Raji (cell line): ENCODE measurements around the gene BCAS3.

Experiments
- POLR2A ChIP-seq: IDR thresholded peaks from 2 replicates; pipeline ENCODE4 v1.6.1; 2011; ENCODE audit warnings: low read depth, low read length, control low read depth; ENCODE audit not compliant: insufficient read depth

BCAS3 gene

DNA sequence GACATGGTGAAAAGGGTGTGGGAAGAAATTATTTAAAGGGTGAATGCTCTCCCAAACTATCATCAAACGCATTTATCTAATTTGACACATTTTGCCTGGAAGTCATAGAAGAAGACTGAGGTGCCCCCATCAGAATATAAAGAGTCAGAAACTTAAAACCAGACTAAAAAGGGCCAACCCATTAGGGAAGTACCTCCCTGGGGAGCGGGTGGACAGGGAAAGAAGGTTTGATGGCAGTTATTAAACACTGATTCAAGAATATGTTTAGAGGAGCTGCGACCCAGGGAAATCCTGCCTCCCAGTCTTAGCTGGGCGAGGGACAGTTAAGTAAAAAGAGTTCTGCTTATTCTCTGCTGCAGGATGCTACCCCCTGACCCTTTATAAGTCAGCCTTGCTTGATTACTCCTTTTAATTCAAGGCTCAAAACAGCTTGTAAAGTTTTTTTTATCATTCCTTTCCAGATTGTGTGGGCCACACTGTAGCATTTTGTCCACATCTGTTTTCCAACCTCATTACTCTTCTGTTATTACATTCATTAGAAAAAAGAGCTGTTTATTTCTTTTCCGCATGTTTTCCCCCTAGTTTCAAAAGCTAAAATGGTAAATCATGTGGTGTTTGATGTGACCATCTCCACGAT lies 583.5 kb downstream of the BCAS3 start:
- TF ChIP-seq POLR2A: no peak

DNA sequence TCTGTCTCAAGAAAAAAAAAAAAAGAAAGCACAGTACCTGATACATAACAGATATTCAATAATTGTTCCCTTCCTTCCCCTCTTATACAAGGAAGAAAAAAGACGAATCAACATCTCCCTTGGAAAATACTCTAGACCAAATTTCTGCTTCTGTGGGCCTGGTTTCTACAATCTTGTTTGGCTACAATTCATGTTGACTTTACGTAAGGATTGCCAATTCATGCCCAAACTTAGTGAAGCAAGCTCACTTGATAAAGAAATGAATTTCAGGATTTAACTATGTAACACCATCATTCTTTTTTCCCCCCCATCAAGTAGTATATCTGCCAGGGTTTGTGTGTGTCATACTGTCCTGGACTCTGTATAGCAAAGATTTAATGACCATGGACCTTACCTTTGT lies 587.7 kb downstream of the BCAS3 start:
- no peak for TF ChIP-seq POLR2A

DNA sequence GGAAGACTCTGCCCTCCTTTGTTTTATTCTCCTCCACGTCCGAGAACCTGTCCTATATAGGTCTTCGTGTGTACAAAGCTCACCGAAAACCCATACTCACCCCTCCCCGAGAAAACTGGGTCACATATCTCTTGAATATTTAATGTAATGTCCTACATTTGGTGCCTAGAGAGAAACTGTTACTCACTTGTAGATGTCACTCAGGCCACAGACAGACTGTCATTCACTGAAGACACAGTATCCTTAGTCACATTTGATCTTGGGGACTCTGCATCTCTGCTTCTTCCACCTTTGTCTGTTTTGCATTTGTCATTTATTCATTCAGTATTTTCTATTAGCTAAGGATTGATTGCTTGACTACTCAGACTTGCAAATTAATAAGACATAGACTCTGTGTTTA lies 590.2 kb downstream of the BCAS3 start:
- no peak for TF ChIP-seq POLR2A

DNA sequence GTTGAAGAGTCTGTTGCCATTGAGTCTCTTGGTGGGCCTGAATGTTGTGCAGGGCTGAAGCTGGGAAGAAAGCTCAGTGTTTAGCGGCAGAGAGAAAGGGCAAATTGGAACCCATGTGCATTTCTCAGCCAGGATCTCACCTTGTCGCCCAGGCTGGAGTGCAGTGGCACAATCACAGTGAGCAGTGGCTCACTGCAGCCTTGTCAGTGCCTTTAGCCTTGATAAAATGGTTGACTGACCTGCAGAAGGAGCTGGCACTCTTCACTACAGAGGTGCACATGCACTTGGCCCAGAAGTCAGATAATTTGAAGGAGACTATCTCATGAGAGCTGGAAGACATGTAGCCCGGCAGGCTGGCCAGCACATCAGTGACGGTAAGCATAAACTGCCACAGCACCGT lies 597.7 kb downstream of the BCAS3 start:
- TF ChIP-seq POLR2A: no peak

DNA sequence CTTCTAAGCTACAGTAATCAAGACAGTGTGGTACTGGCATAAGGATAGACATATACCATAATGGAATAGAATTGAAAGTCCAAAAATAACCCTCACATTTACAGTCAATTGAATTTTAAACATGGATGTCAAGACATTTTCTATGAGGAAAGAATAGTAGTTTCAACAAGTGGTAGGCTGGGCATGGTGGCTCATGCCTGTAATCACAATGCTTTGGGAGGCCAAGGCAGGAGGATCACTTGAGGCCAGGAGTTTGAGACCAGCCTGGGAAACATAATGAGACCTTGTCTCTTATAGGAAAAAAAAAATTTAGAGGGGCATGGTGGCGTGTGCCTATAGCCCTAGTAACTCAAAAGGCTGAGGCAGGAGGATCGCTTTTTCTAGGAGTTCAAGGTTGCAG lies 599.2 kb downstream of the BCAS3 start:
- TF ChIP-seq POLR2A: no peak

DNA sequence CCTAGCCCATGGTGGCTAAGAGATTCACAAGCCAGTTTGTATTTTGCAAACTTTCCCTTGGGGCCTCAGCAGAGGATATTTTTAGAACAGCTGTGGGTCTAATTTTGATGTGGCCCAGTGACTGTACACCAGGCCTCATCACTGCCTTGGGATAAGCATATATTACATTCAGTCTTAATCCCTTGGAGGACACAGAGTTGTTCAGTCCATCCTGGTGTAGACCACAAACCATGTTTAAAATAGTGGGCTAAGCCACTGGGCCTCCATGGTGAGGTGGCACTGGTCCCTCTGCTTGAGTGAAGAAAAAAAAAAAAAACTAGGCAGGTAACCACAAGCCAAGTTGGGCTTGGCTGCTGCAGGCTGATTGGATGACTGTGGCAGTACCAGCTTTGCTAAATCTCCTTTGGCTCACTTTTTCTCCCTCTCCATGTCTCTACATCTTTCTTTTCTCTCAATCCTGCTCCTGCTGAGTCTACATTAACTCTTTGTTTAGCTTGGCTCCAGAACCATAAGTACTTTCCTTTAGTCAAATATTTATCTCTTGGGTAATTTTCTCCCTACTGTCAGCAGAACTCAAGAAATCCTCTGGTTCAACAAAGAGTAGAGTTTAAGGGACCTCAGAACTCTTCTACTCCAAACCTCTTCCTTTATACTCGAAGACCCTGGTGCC lies 602.0 kb downstream of the BCAS3 start:
- no peak for TF ChIP-seq POLR2A

DNA sequence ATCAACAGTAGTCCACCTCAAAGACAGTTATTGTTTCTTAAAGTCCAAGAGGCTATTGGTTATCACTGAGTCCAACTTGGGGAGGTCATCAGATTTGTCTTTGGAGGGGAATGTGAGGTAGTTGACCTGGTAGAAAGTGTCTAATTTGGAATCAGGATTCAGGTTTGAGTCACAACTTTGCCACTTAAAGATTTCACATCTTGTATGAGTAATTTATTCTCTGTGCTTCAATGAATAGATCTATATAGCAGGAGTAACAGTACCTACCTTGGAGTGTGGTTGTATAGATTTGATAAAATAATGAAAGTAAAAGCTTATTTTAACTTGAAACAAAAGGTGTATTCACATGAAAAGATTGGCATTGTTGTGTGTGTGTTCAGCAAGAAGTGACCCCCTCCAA lies 602.7 kb downstream of the BCAS3 start:
- no peak for TF ChIP-seq POLR2A

DNA sequence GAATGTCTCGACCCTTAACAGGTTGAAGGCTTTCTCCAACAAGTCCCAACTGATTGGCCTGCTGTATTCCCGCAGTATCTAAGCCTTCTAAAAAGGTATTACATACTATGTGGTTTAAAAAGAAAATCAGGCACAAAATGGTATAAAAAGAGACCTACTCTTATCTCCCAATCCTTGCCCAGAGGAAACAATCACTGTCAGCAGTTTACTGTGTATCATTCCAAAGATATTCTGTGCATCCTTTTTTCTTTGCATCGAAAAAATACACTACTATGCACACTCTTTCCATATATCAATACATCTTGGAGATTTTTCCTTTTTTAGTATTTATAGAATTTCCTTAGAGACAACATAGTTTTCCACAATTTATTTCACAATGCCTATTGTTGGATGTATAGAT lies 603.2 kb downstream of the BCAS3 start:
- TF ChIP-seq POLR2A: no peak

DNA sequence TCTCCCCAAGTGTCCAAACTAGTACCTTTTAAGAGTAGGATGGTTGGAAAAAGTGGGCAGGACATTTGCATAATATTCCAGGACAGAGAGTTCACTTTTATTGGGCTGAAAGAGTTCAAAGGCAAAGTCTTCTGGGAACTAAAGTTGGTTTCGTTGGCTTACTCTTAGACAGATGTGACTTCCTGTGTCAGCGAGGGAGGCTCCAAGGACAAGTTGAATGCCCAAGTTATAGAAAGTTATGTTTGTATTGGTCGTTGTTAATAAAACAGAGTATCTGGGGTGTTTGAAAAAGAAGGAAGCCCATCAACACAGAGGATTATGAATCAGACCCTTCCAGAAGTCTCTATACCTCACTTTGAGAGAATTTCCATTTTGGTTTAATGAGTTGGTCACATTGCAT lies 604.7 kb downstream of the BCAS3 start:
- TF ChIP-seq POLR2A: no peak

DNA sequence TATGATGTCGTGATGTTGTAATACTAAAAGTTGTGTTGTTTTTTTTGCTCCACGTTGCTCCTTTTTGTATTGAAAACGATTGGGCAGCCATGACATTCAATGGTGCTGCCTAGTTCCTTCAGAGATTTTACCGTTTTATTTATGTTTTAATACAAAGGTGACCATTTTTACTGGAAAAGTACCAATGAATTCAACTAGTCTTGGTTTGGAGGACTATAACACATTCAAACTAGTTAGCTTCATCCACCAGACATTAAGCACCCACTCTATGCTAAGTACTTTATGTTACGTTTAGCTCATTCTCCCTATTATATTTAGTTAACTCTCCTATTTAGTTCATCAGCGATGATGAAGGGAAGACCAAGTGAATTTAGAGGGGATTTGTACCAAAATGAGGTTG lies 605.4 kb downstream of the BCAS3 start:
- TF ChIP-seq POLR2A: no peak

DNA sequence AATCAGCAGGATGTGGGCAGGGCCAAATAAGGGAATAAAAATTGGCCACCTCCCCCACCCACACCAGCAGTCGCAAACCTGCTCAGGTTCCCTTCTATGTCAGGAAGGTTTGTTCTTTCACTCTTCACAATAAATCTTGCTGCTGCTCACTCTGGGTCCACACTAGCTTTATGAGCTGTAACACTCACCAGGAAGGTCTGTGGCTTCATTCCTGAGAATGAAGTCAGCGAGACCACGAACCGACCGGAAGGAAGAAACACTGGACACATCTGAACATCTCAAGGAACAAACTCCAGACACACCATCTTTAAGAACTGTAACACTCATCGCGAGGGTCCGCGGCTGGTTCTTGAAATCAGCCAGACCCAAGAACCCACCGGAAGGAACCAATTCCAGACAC lies 606.5 kb downstream of the BCAS3 start:
- no peak for TF ChIP-seq POLR2A

DNA sequence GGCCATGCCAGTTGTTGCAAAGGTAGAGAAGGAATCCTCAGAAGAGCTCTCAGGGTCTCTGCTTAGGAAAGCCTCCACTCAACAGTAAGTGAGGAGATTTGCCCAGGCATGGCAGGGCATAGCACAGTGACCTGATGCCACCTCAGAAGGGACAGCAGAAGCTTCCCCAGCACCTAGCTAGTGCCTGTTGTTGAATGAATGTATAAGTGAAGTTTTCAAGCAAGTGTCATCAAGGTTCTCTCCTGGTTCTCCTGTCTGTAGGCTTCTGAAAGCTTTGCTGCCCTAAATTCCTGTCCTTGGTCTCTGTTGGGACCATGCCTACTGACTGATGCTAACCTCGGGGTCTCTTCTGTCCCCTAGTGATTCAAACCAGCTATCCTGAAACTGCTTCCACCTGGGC lies 607.1 kb downstream of the BCAS3 start:
- TF ChIP-seq POLR2A: no peak

DNA sequence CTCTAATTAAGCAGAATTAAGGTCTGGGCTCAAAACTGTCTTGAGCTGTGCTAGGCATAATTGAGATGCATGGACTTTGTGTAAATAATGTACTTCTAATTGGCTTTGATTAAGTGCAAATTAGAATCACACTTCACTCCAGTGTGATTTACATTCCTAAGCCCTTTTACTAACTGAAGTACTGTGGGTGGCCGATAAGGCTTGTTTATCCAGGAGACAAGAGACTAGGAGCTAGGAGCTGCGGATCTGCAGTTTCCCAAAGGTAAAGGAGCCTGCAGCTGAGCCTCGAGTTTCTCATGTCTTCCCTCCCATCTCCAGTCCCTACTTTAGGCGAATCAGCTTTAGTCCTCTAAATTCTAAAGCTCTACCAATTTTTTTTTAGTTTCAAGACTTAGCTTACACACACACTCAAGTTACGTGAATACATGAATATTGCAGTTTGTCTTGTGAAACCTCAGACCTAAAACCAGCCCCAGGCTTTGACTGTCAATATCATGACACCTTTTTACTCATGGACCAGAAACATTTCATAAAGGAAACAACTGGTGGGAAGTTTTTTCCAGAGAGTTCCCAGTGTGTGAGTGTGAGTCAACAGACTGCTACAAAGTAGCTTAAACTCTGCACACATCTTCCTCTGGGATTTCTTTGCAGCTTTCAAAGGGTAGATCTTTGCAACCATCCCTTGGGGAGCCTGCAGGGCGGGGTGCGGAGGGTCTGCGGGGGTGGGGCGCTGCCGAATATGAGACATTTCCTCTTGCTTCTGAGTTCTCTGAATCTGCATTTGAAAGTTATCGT lies 608.1 kb downstream of the BCAS3 start:
- no peak for TF ChIP-seq POLR2A

DNA sequence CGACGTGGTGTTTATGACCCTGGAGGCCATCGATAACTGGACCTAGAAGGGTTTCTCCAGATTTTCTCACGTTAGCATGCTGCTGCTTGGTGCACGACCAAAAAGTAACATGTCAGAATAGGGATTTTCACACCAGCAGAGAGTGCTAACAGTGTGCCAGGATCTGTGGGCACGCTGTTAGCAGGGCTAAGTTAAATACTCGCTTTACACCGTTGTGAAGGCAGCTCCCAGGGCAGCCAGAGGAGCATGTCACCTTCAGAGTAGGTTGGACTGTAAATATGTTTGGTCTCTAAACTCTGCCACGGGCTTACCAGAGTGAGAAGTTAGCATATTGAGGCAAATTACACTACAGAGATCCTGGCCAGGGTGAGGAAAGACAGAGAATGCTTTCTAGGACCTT lies 608.8 kb downstream of the BCAS3 start:
- no peak for TF ChIP-seq POLR2A

DNA sequence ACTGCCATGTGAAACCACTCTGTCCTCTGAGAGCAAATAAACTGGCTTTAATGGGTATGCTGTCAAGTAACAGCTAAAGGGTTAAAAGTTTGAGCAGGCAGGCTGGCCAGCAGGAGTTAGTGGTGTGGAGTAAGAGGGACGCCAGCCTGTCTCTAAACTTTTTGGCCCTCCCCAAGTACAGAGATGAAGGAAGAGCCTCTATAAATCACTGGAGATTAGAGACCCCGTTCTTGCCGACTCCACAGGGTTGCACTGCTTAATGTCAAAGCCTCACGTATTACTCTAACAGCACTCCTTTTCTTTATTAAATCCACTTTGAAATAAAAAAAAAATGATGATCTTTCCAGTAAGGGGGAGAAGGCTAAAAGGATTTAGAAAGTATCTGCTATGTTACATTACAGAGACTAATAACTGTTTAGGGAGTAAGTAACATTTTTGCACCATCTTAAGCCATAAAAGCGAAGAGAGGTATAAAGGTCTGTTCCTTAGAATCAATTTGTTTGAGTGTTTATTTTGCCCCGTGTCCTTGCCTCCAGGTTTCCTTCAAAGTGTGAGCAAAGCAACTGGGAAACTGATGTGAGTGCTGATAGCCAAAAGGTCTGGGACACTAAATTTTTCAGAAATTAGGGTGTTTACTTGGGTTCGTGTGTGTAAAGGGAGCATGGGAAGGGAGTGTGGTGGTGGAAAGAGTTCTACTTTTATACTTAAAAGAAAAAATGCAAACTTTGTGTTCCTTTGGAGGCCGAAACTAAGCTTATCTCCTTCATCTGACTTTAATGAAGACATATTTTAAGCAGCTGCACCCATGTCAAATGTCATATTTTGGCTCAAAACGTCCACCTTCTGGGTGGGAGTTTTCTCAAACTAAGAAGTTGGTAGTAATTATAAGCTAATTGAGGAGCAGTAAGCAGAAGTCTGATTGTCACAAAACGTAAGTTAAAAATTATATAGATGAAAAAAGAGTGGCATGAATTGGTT lies 612.0 kb downstream of the BCAS3 start:
- no peak for TF ChIP-seq POLR2A
